Frontal cortex (tissue), 4 donors: ENCODE results near the gene RBBP8NL. TPM values are rescaled to one million over a fixed set of nuclear protein-coding genes. Genes with fewer than 3 reads are reported as not detected.
A peak's percentile ranks its signal among the peaks of the same experiment; 100 is the strongest.

Experiments
- DNase-seq, 2 donors: peaks; one replicate each; pipeline ENCODE4 v3.0.0; 2012; ENCODE audit warnings: low spot score in 2 of 2
- FAIRE-seq: peaks from 2 replicates; lab custom pipeline; 2012; peaks lifted over from hg19 to GRCh38; lab: Jason Lieb, UNC
- total RNA-seq: library from RNA; depleted of rRNA; stranded (reverse); fragments of >200 nt; gene quantifications from one replicate; pipeline ENCODE4 v1.2.3, GENCODE V29; 2014
- donor health status: control.
- donor health status: control.
- donor health status: control.

RBBP8NL gene
- total RNA-seq, 1 donor from 2014 or later = not detected

GRCh38 chr20:62396367-62397239, 30.7 kb downstream of the RBBP8NL start:
- DNase-seq (no peak), FAIRE-seq (no peak)

- DNase-seq (no peak), FAIRE-seq (no peak)
Observed at GRCh38 chr20:62395311-62396242, 31.8 kb downstream of the RBBP8NL start.

- DNase-seq (no peak), FAIRE-seq (no peak)
Observed at GRCh38 chr20:62394248-62395245, 32.8 kb downstream of the RBBP8NL start.

DNA sequence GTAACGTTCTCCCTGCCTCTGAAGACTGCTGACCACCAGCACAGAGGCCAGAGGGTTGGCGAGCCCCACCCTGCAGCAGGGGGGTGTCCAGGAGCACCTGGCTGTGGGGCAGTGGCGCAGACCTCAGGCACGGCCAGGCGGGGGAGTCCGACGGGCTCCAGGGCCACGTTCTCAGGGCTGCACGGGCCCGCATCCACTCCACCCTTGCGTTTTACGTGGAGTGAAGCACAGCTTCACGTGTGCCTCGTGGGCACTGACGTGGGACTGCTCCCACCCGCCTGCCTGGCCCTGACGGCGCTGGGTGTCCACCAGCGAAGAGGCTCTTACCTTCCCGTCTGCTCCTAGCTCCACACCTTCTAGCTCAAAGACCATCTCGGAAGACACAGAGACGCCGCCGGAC, 33.5 kb downstream of the RBBP8NL start:
- no peak for DNase-seq
- FAIRE-seq = no peak

DNA sequence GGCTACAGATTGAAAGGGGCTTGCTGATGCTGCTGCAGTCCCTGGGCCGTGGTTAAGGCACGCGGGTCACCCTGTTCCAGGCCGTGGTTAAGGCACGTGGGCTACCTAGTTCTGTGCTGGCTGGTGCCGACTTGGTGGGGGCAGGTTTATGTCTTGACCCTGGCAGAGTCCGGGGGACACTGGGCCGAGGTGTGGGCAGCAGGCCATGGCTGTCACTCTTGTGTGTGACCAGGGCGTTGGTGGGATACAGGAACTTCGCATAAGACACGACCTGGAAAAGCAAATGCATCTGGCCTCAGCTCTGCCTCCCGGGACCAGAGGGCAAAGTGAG, 34.0 kb downstream of the RBBP8NL start:
- FAIRE-seq (no peak), DNase-seq (no peak)

- DNase-seq = no peak
- no peak for FAIRE-seq
Observed at GRCh38 chr20:62392621-62393334, 34.6 kb downstream of the RBBP8NL start.

DNA sequence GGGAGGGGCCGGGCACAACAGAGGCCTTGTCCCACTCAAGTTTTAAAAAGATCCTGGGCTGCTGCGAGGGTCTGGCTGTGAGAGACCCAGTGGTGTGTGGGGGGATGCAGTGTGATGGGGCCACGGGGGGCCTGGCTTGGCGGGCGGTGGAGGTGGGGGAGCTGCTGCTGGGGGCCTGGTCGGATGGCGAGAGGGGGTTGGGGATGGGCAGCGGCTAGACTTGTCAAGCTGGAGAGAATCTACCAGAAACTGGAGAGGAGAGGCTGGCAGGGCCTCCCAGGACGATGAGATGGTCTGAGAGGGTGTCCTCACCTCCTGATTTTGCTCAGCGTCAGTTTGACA, 35.3 kb downstream of the RBBP8NL start:
- DNase-seq (no peak), FAIRE-seq (no peak)

GRCh38 chr20:62391165-62392076, 35.9 kb downstream of the RBBP8NL start:
- DNase-seq (no peak), FAIRE-seq (no peak)

DNA sequence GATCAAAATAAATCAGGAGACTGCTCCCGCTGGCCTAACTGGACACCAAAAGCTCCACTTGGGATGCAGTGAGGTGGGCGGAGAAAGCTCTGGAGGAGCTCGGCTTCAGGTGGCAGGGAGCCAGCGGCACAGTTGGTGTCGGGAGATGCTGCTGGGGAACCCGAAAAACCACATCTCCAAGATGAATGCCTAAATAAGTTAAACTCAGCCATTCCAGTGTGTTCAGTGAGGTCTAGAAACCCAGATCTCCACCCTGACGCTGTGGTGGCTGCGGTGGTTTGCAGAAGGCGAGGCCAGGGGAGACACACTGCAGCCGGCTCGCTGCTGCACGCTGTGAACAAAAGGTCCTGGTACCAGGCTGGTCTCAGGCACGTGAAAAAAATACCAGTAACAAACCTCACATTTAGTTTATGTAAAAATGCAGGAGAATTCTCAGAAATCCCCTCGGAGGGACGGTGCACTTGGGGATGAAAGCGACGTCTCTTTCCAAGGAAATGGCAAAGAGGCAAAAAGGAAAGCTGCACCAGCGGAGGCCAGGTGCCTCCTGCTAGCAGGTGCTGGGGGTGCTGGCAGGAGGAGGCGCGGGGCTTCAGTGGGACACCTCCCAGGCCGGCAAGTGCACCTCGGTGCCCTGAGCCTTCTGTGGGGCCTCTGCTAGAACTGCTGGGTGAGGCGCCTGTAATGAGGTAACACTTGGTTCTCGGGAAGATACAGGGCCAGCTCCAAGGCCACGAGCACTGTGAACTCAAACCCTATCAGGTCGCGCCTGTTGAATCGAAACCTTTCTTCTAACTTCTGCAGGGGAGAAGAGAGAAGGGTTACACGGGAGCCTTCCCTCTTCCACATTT, 36.8 kb downstream of the RBBP8NL start:
- FAIRE-seq = no peak

DNA sequence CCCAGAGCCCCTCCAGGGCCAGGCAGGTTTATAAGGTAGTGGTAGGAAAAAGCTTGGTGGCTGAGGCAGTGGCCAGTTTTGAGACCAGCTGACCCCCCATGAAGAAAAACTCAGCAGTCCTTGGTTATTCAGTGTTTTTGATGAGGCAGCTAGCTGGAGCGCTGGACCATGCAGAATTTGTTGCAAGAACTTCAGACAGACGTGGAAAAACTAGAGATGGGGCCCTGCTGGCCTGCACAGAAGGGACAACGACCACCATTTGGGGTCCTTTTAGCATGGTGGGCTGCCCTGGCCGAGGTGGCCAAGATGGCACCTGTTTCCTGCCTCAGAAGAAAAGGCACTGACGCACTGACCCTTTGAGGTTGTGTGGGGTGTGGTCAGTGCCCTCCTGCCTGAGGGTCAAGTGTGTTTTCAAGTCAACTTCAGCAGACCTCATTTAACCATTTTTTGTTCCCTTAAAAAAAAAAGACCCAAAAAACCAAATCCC, 37.7 kb downstream of the RBBP8NL start:
- no peak for DNase-seq
- no peak for FAIRE-seq

More for the DNA sequence above, 36.8 kb downstream of the RBBP8NL start:
- DNase-seq = no peak

DNA sequence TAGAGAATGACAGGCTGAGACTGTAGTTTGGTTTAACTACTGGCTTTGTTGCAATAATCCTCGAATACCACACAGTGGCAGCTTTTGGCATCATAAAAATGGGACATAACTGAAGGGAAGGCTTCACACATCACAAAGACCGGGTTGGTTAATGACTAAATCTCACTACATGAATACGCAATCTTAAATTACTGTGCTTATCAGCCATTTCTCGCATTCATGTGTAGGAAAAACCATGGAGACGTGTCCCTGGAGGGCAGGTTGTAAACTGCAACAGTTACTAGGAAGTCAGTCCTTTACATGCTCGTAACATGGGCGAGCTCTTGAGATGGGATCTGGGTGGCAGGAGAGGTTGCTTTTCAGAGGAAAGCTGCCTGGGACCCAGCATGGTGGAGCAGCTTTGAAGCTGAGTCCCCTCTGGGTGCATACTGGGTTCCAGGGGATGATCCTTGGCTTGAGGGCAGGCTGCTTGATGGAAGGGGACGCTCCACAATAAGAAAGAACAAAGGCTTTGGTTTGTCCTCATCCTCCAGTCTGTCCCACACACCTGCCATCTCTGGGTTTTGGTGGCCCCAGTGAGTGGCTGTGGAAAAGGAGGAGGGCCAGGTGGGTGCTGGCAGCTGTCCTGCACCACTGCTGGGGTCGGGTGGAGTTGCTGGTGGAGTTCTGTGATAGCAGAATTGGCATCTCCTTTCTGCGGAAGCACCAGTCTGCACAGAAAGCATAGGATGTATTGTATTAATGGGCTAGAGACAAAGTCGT, 38.3 kb downstream of the RBBP8NL start:
- DNase-seq (no peak), FAIRE-seq (no peak)

DNA sequence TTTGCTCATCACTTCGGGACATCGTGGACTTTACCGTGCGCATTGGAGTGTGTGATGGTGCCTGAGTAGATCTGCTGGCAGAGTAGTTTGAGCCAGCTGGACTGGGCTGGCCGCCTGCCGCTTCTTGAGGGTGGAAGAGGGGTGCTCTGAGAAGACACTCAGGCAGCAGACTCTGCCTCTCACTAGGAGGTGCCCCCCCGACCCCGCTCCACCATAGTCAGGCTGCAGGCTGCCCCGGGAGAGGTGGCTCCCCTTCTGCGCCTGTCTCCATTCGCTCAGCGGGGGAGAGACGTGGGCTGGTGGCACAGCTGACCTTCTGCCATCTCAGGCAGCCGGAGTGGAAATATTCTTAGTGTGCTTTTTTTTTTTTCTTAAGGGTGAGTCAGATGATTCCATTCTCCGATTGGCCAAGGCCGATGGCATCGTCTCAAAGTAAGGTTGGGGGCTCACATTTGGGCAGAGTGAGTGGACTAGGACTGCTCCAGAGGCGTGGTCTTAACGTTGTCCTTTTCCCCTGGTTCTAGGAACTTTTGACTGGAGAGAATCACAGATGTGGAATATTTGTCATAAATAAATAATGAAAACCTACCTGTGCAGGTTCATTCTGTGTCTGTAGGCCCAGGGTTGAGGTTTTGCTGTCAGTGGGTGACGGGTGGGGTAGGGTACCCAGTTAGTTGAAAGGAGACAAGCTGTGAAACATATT, 39.3 kb downstream of the RBBP8NL start:
- DNase-seq (no peak), FAIRE-seq (no peak)

DNA sequence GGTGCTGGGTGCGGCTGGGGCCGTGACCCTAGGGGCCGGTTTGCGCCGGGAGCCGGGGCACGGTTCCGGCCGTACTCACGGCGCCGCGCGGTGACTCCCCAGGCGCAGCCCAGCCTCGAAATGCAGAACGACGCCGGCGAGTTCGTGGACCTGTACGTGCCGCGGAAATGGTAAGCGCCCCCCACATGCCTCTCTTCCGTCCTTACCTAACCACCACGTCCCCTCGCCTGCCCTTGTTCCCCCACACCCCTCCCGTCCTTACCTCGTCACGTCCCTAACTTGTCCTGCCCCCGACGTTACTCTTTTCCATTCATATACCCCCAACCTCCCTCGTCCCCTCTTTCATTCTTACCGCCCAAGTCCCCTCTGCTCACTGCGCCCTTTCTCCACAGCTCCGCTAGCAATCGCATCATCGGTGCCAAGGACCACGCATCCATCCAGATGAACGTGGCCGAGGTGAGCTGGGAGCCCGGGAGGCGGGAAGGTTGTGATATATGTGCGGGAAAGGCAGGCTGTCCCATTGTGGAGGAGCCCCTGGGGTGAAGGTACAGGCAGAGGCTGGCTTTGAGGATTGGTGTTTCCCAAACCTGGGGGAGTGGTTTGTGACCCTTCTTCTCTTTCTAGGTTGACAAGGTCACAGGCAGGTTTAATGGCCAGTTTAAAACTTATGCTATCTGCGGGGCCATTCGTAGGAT, 40.0 kb downstream of the RBBP8NL start:
- FAIRE-seq = no peak
- no peak for DNase-seq

- DNase-seq (peak; percentile 96), FAIRE-seq (no peak)
Observed at GRCh38 chr20:62386383-62387218, 40.7 kb downstream of the RBBP8NL start, which contains the start of gene RPS21. Gene RPS21 (plus strand): TSS chr20:62387103. CDS start chr20:62387339, 236 bp downstream.
